GM23248 (cell line): ENCODE data around the gene ALPL. TPM values are rescaled to one million over a fixed set of nuclear protein-coding genes. Genes with fewer than 3 reads are reported as not detected.

Experiments
- DNase-seq: peaks from one replicate; pipeline ENCODE4 v3.0.0-alpha.2; 2015
- H2AFZ ChIP-seq: fragments of 200-600 bp; sonication (generic); 2 replicates; pipeline ENCODE4 v1.6.1; 2016; ENCODE audit warnings: antibody characterized with exemption
- H3F3A ChIP-seq: fragments of 200-600 bp; sonication (generic); 2 replicates; pipeline ENCODE4 v1.6.1; 2016; ENCODE audit warnings: mild to moderate bottlenecking, antibody characterized with exemption, mixed run types; ENCODE audit not compliant: insufficient read depth
- H3K27ac ChIP-seq: fragments of 200-600 bp; sonication (generic); 2 replicates; pipeline ENCODE4 v1.5.1; 2016; ENCODE audit warnings: mild to moderate bottlenecking
- H3K27me3 ChIP-seq: fragments of 200-600 bp; sonication (generic); replicated peaks from 2 replicates; pipeline ENCODE4 v1.6.1; 2016; ENCODE audit warnings: mild to moderate bottlenecking; ENCODE audit not compliant: insufficient read depth
- H3K36me3 ChIP-seq: fragments of 200-600 bp; sonication (generic); 2 replicates; pipeline ENCODE4 v1.6.1; 2016; ENCODE audit warnings: low read depth, mild to moderate bottlenecking
- H3K4me1 ChIP-seq: fragments of 200-600 bp; sonication (generic); 2 replicates; pipeline ENCODE4 v1.6.1; 2016; ENCODE audit warnings: mild to moderate bottlenecking; ENCODE audit not compliant: insufficient read depth
- H3K4me2 ChIP-seq: fragments of 200-600 bp; sonication (generic); one replicate; pipeline ENCODE4 v1.6.1; 2016; ENCODE audit warnings: mild to moderate bottlenecking; ENCODE audit not compliant: unreplicated experiment
- H3K4me3 ChIP-seq: fragments of 200-600 bp; sonication (generic); 2 replicates; pipeline ENCODE4 v1.5.1; 2016; ENCODE audit warnings: mild to moderate bottlenecking
- H3K79me2 ChIP-seq: fragments of 200-600 bp; sonication (generic); 2 replicates; pipeline ENCODE4 v1.6.1; 2016; ENCODE audit warnings: mild to moderate bottlenecking; ENCODE audit not compliant: insufficient read depth
- H3K9ac ChIP-seq: fragments of 200-600 bp; sonication (generic); 2 replicates; pipeline ENCODE4 v1.6.1; 2016; ENCODE audit warnings: mild to moderate bottlenecking
- H3K9me2 ChIP-seq: fragments of 200-600 bp; sonication (generic); 2 replicates; pipeline ENCODE4 v1.6.1; 2016; ENCODE audit warnings: mixed run types, mild to moderate bottlenecking, moderate library complexity; ENCODE audit not compliant: insufficient read depth
- H3K9me3 ChIP-seq: fragments of 200-600 bp; sonication (generic); one replicate; pipeline ENCODE4 v1.6.1; 2017; ENCODE audit warnings: low read depth
- H4K20me1 ChIP-seq: fragments of 200-600 bp; sonication (generic); 2 replicates; pipeline ENCODE4 v1.6.0; 2016; ENCODE audit not compliant: insufficient read depth
- EZH2 ChIP-seq: fragments of 200-600 bp; sonication (generic); IDR thresholded peaks from 2 replicates; pipeline ENCODE4 v1.6.1; 2018; ENCODE audit warnings: antibody characterized with exemption, mild to moderate bottlenecking; ENCODE audit not compliant: insufficient read depth, poor library complexity, severe bottlenecking
- EZH2phosphoT487 ChIP-seq: fragments of 200-600 bp; sonication (generic); IDR thresholded peaks from 2 replicates; pipeline ENCODE4 v1.6.1; 2018; ENCODE audit warnings: antibody characterized with exemption, moderate library complexity, mild to moderate bottlenecking, low read depth; ENCODE audit not compliant: insufficient read depth
- WGBS, 2 experiments: methylation state at CpG; one replicate each; pipeline ENCODE4 v1.1.6; 2015 to 2017; ENCODE audit warnings: low lambda C conversion rate in 2 of 2, low coverage in 1 of 2; ENCODE audit errors: missing lambda C conversion rate in 2 of 2; 5-methylcytosine and 5-hydroxymethylcytosine counted together
- in situ Hi-C: fragments of 300-500 bp; cut with MboI; formaldehyde crosslinking; loops from 2 replicates; pipeline ENCODE4 v1.15.0; 2020
- polyA plus RNA-seq: library from polyadenylated mRNA; unstranded; fragments of >200 nt; fragmentation: Nextera tagmentation; extraction: Ambion mirVana; gene quantifications from 2 replicates; pipeline ENCODE4 v1.2.1, GENCODE V29; 2016
- total RNA-seq: library from RNA; depleted of rRNA; stranded (reverse); fragments of >200 nt; shearing (Covaris generic); gene quantifications from 2 replicates; pipeline ENCODE4 v1.2.3, GENCODE V29; 2014

ALPL gene
- total and polyA plus RNA-seq, 2 experiments from 2014 or later, result 0.95 TPM; not detected in 1

DNA sequence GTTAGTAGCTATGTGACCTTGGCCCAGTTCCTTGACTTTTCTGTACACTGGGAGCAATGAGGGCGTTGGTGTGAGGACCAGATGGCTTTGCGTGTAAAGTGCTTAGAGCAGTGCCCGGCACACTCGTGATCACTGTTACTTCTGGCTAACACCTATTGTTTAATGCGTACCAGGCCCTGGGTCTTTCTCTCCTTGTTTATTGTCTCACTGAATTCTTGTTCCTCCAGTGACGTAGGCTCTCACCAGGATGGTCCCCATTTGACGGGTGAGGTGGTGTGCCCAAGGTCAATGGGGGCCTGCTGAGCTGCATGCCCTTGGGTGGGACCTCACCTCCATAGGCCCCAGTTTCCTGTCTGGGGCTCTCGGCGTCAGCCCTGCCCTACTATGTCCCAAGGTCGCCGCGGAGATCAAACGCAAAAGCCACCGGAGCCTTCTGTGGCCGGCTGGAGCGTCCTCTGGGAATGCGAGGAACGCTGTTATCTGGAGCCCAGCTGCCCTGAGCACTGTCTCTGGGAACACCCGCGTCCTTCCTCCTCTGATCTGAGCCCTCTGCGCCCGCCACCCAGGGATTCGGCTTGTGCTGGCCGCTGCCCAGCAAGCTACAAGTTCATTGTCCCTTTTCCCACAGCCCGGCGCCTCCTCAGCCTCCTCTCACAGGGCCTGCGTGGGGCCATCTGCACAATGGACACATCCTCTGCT is 28.9 kb downstream of the ALPL start:
- WGBS, 2 experiments, result 16 to 21% methylated on average over 25 to 27 of the region's 27 CpGs
- TF ChIP-seq EZH2phosphoT487, result no peak
- no peak for TF ChIP-seq EZH2
- in situ Hi-C loops, result no loop called here
- H4K20me1 ChIP-seq, result no peaks in the 10 kb centered on the region
- no peaks in the 10 kb centered on the region for H3K9me2 ChIP-seq
- H3F3A ChIP-seq, result peaks cover 10% of the 10 kb centered on the region; the same call in 1 of the 2 replicates
- no peak overlapping the region for H3K4me2 ChIP-seq
- no peaks in the 10 kb centered on the region for H3K9me3 ChIP-seq
- peak; percentile 31 for DNase-seq
- no peaks in the 10 kb centered on the region for H3K79me2 ChIP-seq
- H3K4me3 ChIP-seq, result no peak overlapping the region
- H3K4me1 ChIP-seq, result peaks cover 24% of the 10 kb centered on the region
- peaks cover 33% of the 10 kb centered on the region for H3K27me3 ChIP-seq
- H3K36me3 ChIP-seq, result no peaks in the 10 kb centered on the region
- H2AFZ ChIP-seq, result no peak overlapping the region
- no peak overlapping the region for H3K27ac ChIP-seq
- H3K9ac ChIP-seq, result no peak overlapping the region

DNA sequence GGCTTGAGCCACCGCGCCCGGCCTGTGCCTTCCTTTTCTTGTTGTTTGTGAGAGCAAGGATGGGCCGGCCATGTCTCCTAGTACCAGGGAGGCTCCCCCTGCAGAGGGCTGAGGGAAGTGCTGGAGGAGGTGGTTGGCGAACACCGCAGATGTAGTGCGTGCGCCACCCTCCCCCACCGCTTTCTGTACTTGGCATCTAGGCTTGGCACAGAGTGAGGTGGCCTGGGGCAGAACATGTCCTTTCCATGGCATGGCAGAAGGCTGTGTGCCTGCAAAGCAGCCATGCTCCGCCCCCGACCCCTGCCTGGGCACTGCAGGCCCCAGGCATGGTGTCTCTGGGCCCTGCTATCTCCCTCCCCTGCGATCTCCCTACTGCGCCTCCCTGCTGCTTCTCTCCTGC is 30.7 kb downstream of the ALPL start:
- peak; percentile 32 for DNase-seq
- H2AFZ ChIP-seq, result no peak overlapping the region
- no peak overlapping the region for H3K4me3 ChIP-seq
- peaks cover 14% of the 10 kb centered on the region; the same call in 1 of the 2 replicates for H3F3A ChIP-seq
- in situ Hi-C loops, result no loop called here
- H3K9me3 ChIP-seq, result no peaks in the 10 kb centered on the region
- no peaks in the 10 kb centered on the region for H3K79me2 ChIP-seq
- WGBS, 2 experiments, result 90 to 96% methylated on average over 12 to 13 of the region's 13 CpGs
- H3K4me2 ChIP-seq, result no peak overlapping the region
- no peaks in the 10 kb centered on the region for H3K9me2 ChIP-seq
- no peak overlapping the region for H3K9ac ChIP-seq
- no peak overlapping the region for H3K27ac ChIP-seq
- H3K36me3 ChIP-seq, result no peaks in the 10 kb centered on the region
- H4K20me1 ChIP-seq, result no peaks in the 10 kb centered on the region
- H3K4me1 ChIP-seq, result peaks cover 24% of the 10 kb centered on the region
- no peak for TF ChIP-seq EZH2phosphoT487
- TF ChIP-seq EZH2, result no peak
- peaks cover 28% of the 10 kb centered on the region for H3K27me3 ChIP-seq

DNA sequence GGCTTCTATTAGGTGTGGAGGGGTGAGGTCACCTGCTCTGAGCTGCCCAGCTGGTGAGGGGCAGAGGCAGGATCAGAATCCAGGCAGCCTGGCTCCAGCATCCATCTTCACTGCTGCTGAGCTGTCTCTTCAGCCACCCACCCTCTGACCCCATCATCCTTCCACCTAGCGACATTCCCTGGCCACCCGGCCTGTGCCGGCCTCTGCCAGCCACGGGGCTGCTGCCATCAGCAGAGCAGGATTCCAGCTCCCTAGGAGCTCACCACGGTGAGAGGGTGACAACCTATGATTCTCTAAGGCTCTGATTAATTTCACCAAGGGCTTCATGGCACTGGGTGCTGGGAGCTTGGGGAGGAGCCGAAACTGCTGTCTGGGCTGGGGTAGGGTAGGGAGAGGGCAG is 32.1 kb downstream of the ALPL start:
- peaks cover 14% of the 10 kb centered on the region; the same call in 1 of the 2 replicates for H3F3A ChIP-seq
- no peak overlapping the region for H3K4me3 ChIP-seq
- no peak overlapping the region for H3K9ac ChIP-seq
- H3K9me2 ChIP-seq, result no peaks in the 10 kb centered on the region
- peaks cover 26% of the 10 kb centered on the region for H3K27me3 ChIP-seq
- TF ChIP-seq EZH2phosphoT487, result no peak
- no peak for TF ChIP-seq EZH2
- in situ Hi-C loops, result no loop called here
- H4K20me1 ChIP-seq, result no peaks in the 10 kb centered on the region
- no peak for DNase-seq
- H3K36me3 ChIP-seq, result no peaks in the 10 kb centered on the region
- no peak overlapping the region for H2AFZ ChIP-seq
- H3K27ac ChIP-seq, result no peak overlapping the region
- WGBS, 2 experiments, result 71 to 75% methylated on average over 6 of the region's 6 CpGs
- H3K4me1 ChIP-seq, result peaks cover 24% of the 10 kb centered on the region
- H3K9me3 ChIP-seq, result no peaks in the 10 kb centered on the region
- no peak overlapping the region for H3K4me2 ChIP-seq
- no peaks in the 10 kb centered on the region for H3K79me2 ChIP-seq

DNA sequence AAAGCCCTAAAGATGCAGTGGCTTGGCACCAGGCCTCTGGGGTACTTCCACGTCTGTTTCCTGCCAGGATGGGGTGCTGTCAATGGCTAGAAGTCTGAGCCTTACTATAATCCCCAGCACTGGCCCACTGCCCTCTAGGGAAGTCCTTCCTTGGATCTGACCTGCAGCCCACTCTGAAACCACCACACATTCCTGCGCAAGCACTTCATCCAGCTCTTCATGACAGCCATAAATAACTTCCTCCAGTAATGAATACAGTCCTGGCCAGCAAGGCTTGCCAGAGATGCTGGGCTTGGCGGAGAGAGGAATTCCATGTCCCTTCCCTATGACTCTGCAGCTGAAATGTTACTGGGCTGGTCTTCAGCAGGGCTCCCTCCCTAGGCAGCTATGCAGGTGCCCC is 32.6 kb downstream of the ALPL start:
- Histone ChIP-seq H3K4me2 (no peak overlapping the region), H3K27ac (no peak overlapping the region)

More for the DNA sequence above, 32.6 kb downstream of the ALPL start:
- peak; percentile 89 for DNase-seq
- Histone ChIP-seq H2AFZ (no peak overlapping the region), H3K27me3 (peaks cover 25% of the 10 kb centered on the region), H3K9me3 (no peaks in the 10 kb centered on the region), H3K9me2 (no peaks in the 10 kb centered on the region), H3K79me2 (no peaks in the 10 kb centered on the region), H3K9ac (no peak overlapping the region), H3F3A (peaks cover 14% of the 10 kb centered on the region; the same call in 1 of the 2 replicates), H3K36me3 (no peaks in the 10 kb centered on the region), H3K4me1 (peaks cover 24% of the 10 kb centered on the region), H3K4me3 (no peak overlapping the region), H4K20me1 (no peaks in the 10 kb centered on the region)
- TF ChIP-seq EZH2phosphoT487 (no peak), EZH2 (no peak)
- WGBS, 2 experiments, result 8 to 10% methylated on average over 3 of the region's 3 CpGs
- in situ Hi-C loops, result no loop called here
